Midbrain (tissue), 1 donor: Measurements from ENCODE around the gene PCBP3.

Source experiments
- DNase-seq: peaks from one replicate; lab custom pipeline; 2025; lab: John Stamatoyannopoulos, UW

PCBP3 gene

DNA sequence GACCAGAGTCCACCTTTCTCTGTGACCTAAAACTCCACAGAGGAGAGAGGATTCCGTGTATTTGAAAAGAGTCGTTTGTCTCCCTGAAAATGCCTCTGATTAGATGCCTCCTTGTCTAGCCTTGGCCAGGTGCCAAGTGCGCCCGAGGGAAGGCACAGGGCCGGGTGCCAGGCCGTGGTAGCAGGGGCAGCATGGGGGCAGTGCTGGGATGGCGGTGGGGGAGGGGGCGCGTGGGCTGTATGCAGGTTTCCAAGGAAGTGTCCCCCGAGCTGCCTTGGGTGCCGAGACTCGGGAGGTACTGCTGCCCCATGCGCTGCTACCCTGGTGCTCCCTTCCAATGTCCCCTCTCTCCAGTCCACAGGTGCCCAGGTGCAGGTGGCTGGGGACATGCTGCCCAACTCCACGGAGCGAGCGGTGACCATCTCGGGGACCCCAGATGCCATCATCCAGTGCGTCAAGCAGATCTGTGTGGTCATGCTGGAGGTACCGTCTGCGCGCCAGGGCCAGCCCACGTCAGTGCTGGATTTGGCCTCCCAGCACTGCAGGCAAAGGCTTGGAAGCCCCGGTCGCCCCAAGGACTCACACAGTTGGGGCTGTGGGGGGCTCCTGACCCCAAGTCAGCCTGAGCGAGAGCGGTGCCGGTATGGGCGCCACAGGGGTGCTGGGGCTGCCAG, 267.2 kb downstream of the PCBP3 start:
- DNase-seq: peak; percentile 16

DNA sequence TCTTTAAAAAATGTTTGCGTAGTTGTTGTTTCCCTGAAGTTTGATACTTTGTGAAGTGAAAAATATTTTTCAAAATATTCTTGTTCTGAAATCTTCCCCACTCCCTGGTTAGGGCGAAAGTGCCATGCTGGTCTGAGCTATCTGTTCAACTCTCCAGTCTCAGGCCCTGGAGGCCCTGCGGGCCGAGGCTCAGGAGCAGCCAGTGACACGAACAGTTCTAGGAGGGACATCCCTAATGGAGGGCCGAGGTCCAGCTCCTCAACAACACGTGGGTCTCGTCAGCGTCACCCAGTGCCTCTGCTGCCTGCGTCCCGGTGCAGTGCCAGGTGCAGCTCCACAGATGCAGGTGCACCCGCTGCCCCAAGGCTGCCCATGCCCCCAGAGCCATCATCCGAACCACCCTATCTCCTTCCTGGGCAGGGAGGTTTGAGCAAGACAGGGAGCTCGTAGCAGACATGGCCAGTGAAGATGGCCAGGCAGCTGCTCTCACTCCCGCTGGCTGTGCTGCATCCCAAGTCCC, 268.3 kb downstream of the PCBP3 start:
- DNase-seq: no peak

DNA sequence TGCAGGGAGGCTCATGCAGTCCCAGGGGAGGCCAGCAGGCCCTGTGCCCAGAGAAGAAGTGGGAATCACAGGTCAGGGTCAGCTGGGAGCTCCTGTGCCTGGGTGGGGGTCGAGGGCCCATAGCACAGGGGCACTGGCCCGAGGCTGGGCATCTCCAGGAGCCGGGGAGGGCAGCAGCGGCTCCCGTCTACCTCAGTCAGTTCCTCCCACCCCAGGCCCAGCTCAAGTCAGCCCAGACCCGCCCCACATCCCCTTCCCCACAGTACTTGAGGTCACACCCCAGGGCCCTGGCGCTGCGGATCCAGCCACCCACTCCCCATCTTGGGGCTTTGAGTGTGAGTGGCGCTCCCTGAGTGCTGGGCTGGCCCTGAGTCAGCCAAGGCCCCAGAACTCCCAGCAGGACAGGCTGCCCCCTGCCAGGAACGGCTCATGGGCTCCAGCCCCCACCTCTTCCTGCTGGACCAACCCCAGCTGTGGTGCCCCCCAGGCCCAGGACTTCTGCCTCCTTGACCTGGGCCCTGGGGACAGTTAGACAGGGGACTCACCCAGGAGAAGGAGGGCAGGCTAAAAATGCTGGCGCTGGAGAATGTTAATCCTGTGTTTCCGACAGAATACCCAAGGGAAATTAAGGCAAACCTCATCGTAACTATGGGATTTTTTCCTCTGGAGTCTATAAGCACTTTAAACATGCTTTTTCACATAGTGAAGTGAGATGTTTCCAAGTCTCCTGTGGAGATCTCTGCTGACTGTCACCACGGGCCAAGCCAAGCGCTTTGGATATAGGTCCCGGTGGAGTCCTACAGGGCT, 269.3 kb downstream of the PCBP3 start:
- no peak for DNase-seq

DNA sequence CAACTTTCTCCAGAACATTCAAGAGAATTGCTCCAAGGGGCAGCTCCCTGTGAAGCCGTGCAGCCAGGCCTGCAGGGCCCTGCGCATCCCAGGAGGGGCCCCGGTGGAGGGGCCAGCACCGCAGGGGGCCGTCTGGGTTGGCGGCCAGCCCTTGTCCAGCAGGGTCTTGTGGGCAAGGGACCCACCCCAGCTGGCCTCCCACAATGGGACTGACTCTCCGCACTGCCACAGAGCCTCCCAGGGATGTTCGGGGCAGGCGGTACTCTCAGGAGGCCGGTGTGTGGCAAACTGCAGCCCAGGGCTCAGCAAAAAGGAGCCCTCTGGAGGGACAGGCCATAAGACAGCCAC, 269.9 kb downstream of the PCBP3 start:
- no peak for DNase-seq

DNA sequence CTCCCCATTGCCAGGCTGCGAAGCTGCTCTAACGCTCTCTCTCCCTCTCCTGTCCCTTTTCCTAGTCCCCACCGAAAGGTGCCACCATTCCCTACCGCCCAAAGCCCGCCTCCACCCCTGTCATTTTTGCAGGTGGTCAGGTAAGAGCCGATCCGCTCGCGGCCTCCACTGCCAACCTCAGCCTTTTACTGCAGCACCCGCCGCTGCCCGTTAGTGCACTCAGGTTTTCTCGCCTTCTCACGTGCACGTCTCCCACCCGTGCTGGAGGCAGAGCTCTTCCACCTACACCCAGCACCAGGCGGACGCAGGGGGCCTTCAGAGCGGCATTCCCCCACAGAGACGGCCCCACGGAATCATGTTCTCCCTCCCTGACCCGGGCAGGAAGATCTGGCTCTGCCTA, 270.4 kb downstream of the PCBP3 start:
- no peak for DNase-seq

DNA sequence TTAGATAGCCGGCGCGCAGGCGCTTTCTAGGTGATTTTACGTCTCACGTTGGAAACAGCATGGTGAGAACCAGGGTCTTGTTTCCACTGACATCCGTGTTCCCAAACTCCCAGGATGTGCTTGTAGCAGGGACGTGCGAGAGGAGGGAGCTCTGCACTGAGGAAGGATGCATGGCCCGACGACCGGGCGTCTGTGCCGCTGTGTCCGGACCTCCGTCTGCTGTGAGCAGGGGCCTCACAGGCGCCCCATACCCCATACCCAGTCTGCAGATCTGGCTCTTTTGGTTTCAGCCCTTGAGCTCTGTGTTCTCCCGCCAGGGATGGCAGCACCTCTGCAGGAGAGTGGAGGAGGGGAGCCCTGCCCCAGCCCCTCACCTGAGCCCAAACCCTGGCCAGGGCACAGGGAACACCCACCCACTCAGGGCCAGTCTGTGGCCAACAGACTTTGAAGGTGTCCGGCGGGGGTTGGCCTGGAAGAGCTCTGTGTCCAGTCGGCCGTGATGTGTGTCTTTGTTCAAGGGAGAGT, 270.9 kb downstream of the PCBP3 start:
- no peak for DNase-seq

DNA sequence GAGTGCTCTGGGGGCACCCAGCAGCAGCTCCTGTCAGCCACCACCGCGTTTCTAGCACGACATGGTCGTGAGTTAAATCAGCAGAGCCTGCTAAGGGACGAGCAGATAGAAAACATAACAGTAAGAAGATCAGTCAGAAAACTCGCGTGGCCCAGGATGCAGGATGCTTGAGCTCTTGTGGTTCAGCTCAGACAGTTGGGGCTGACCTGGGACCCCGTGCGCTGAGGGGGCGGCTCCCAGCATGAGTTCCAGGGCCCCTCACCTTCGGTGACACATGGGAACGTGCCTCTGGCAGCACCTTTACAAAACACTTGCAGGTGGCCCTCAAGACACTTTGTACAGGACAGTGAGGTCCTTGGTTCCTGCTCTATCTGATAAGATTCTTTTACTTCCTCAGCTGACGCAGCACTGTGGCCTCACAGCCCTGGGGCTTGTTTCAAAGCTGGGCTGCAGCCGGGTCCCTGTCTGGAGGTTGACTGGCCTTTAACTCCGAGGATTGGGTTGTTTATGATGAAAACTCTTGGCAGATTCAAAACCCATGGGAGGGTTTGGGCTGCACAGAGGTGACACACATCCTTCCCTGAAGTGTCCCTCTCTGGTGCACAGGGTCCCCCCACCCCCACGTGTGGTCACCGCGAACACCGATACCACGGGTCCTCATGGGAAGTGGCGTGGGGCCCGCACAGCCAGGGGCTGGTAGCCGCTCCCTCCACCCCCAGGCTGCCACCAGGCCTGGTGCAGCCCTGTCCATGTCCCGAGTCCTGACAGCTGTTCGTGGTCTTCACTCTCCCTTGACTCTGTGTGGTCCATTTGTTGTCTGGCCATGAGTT, 272.7 kb downstream of the PCBP3 start:
- no peak for DNase-seq

DNA sequence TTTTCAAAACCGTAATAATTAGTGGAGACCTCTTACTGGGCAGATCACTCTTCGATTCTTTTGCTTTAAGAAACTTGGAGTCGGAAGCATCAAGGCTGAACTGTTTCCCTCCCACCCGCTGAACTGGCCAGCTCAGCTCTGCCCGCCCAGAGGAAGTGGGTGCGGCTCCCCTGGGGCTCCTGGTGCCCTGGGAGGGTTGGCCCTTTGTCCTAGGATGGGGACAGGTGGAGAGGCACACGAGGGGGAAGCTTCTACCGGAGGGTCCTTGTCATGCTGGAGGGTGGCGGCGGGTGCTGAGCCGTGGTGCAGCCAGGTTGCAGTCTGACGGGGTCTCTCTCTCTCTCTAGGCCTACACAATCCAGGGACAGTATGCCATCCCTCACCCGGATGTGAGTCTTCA, 273.7 kb downstream of the PCBP3 start:
- DNase-seq: no peak

DNA sequence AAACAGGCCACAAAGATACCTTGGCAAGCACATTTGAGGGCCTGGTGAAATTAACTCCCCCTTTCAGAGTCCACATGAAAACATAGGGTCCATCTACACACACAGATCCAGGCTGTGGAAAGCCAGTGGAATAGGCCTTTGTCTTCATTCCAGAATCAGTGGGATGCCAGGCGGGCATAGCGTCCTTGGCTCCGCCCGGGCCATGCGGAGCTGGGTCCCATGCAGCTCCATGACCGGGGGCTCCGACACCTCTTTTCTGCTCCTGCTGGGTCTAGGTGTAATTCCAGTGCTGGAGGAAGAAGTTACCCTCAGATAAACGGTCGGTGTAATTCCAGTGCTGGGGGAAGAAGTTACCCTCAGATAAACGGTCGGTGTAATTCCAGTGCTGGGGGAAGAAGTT, 274.5 kb downstream of the PCBP3 start:
- DNase-seq: no peak

DNA sequence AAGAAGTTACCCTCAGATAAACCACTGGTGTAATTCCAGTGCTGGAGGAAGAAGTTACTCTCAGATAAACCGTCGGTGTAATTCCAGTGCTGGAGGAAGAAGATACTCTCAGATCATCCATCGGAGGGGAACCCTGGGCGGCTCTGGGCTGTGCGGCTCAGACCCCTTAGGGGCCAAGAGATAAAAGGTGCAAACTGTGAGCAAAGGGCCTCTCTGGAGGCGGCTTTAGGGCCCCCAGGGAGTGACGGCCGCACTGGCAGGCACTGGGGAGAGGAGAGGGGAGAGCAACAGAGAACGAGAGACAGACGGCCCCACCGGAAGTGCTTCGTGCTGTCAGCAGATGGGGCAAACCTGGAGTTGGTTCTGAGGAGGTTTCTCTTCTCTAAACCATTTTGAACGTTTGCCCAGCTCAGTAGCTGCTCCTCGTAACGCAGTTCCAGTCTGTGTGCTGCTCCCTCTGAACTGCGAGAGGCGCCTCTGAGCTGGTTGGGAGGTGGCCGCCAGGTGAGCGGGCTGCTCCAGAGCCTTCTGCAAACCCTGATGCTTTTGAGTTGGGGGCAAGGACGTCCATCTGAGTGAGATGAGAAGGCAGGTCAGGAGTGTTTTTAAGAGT, 275.4 kb downstream of the PCBP3 start:
- no peak for DNase-seq

DNA sequence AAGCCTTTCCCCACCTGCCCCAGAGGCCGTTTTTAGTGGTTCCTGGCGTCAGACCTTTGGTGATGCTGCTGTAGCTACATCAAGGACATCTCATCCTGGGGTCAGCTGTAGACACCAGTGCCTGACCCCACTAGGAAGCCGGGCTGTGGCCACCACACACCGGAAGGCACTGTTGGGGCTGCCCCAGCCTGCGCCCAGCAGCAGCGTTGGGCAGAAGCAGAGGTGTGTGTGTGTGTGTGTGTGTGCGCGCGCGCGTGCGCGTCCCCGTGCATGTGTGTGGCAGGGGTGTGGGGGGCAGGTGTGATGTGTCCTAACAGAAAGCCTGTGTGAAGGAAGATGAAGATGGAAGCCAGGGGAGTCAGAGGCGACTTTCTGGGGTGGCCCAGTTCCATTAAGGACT, 276.1 kb downstream of the PCBP3 start:
- no peak for DNase-seq

DNA sequence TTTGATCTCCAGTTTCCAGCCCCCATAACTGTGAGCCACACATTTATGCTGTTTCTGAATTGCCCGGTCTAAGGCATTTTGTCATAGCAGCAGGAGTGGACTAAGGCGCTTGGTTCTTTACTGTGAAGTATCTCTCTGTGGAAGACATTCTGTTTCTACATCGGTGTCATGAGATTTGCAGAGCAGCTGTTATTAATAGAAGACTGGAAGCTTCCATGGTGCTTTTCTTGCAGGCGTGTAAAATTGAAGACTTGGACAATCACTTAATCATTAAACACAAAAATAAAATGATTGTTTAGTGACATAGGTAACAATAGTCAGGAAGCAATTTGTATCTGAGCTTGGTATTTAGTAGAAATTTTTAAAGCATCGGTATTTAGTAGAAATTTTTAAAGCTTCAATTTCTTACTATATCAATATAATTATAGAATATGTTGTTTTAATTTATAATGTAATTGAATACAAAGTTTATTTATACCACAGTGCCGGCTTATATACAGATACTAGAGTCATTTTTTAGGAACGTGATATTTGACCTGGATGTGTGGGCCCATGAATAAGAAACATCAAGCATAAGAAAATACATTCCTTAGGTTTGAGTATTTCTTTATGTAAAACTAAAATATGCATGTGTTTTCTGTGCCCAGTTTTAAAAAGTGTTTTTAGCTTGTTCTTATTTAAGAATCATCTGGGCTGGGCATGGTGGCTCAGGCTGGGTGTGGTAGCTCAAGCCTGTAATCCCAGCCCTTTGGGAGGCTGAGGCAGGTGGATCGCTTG, 277.5 kb downstream of the PCBP3 start:
- no peak for DNase-seq

DNA sequence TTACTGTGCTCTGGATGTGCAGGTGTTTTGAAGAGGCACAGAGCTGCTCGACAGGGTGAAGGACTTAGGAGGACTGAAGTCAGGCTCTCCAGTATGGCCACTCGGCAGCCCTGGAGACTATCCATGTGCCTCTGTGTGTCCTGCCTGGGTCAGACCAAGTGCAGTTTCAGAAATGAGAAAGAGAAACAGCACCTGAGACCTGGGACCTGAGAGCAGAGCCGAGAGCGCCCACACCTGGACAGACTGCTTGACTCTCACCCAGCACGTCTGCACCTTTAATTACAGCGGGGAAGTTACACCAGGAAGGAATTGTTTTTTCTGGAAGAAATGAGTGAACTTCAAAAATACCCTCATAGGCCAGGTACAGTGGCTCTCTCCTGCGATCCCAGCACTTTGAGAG, 278.4 kb downstream of the PCBP3 start:
- no peak for DNase-seq

DNA sequence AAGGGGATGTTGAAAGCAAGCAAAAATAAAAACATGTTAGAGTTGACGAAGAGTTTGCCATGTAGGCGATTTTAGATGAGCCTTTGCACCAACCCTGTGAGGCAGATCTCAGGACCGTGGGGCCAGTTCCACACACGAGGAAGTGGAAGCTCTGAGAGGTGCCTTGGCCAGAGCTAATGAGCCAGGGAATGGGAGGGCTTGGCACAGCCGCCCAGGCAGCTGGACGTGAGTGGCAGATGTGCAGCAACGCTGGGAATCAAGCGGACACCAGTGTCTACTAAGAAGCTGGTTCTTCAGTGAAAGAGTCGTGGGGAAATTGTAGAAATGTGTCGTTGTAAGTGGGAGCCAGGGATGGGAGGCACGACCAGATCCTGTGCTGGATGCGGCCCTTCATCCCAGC, 279.1 kb downstream of the PCBP3 start:
- DNase-seq: peak; percentile 2

DNA sequence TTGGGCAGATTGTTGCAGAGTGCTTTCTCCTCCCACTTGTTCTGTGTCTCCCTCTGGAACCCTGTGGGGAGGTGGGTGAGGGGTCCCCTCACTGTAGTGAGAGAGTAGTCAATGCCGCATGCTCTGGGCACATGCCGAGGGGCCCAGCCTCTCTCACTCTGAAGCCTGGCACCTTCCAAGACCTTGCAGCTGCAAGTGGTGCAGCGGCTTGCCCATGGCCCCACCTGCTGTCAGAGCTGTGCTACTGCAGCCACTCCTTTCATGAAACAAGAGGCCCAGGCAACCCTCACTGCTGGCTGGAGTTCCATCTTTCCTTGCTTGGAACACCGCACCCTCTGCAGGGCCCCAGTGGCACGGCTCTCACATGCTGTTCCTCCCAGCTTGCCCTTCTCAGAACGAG, 279.6 kb downstream of the PCBP3 start:
- peak; percentile 80 for DNase-seq

DNA sequence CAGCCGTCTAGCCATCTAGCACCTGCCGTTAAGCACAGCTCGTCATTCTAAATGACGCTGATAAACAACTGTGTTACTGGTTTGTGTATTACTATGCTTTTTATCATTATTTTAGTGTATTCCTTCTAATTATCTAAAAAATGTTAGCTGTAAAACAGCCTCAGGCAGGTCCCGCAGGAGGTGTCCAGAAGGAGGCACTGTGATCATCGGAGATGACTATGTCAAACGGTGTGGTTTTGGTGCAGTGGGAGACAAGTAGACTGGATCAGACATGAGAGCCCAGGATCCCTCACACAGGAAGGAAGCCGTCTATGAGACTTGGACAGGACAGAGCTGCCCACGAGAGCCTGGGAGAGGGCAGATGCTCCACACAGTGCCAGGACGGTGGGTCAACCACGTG, 282.8 kb downstream of the PCBP3 start:
- DNase-seq: no peak

DNA sequence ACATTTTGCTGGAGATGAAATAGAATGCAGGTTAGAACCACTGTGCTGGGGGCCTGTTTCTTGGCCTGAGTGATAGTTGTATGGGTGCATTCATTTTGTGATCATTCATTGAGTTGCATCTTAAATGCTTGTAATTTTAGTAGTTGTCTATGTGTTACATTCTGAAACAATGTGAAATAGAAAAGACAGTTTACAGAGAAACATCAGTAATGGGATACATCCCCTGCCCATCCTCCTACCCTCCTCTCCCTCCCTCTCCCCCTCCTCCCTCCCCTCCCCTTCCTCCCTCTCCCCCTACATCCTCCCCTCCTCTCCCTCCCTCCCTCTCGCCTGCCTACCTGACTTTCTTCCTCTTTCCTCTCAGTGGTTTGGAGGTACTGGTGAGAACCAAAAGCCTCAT, 283.5 kb downstream of the PCBP3 start:
- no peak for DNase-seq

DNA sequence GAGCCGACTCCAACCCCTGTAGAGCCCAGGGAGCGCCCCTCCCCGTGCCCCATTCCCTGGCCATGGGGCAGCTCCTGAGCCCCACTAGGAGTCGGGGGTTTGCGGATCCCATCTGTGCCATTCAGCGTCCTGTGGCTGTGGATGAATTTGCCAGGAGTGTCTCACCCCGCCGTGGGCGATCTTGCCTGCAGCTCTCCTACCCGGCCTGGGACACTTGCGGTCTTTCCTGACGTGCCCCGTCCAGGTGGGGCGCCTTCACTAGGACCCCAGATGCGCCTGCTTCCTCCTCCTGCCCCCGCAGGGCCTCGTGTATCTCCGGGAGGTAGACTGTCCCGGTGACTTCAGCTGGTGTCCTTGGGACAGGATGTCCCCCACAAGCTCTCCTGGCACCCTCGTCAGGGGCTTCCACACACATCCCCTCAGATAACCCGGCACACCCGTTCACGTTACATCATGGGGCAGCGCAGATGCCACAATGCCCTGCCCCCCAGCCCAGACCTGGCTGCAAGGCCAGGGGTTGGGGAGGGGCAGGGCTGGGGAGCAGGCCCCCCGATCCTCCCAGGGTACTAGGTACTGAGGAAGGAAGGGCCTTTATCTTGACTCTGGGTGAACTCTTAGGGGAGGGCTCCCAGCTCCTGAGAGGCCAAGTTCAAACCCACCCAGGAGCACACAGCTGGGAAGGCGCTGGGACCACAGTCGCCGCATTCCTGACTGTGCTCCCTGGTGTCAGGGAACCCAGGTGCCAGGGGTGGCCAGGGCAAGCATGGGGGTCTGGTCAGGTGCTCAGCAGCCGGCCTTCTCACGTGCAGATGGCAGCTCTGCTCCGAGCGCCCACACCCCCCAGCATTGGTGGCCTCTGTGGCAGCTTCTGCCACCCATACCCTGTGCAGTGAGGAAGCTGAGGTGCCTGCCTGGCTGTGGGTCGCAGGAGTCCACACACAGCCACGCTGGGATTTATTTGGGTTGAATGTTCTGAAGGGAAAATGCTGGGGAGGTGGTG, 284.6 kb downstream of the PCBP3 start:
- DNase-seq: no peak

DNA sequence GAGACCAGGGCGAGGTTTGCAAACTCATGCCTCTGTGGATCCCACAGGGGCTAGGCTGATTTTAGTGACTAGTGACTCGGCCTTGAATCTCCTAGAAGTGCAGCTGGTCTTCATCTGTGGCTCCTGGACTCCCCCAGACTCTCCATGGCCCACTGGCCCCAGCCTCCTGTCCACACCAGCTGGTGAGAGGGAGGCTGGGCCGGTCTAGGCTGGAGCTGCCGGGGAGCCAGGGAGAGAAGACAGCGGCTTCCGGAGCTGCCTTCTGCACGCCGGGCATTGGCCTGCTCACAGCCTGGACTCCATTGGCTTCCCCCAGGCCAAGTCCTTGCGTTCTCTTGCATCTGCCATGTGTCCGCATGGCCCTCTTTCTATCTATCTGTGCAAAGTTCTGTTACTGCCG, 285.9 kb downstream of the PCBP3 start:
- DNase-seq: no peak

DNA sequence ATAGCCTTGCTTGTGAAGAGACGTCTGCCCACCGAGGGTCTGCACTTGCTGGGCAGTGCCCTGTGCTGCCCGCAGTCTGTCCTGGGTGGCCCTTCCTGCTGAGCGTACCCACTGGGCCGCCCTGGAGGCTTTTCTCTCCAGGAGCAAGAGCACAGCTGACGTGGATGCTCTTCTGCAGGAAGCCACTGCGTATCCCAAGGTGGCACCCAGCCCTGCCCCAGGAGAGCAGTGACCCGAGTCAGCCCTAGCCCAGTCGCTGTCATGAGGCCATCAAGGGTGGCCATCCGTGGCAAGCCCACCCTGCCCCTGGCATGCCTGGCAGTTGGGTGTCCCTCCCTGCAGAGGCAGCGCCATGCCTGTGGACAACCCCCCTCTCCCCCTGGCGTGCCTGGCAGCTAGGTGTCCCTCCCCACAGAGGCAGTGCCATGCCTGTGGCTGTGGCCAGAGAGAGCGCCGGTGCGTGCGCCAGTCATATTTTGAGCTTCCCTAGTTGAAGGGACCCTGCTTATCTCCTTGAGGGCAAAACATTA, 286.8 kb downstream of the PCBP3 start:
- no peak for DNase-seq
